HepG2 (cell line): ENCODE results near the gene ADGRD1.

Source experiments
- TBL1XR1 ChIP-seq: fragments of 150-350 bp; IDR thresholded peaks from 2 replicates; pipeline ENCODE4 v1.6.1; 2014; ENCODE audit warnings: borderline replicate concordance, low read length; ENCODE audit not compliant: partially characterized antibody
- TF ChIP-seq, protein P1 (sequence below): sonication (generic); formaldehyde crosslinking; IDR thresholded peaks from 2 replicates; pipeline ENCODE4 v1.5.0; 2020; ENCODE audit warnings: mild to moderate bottlenecking, missing genetic modification reagents, moderate library complexity

DNA sequence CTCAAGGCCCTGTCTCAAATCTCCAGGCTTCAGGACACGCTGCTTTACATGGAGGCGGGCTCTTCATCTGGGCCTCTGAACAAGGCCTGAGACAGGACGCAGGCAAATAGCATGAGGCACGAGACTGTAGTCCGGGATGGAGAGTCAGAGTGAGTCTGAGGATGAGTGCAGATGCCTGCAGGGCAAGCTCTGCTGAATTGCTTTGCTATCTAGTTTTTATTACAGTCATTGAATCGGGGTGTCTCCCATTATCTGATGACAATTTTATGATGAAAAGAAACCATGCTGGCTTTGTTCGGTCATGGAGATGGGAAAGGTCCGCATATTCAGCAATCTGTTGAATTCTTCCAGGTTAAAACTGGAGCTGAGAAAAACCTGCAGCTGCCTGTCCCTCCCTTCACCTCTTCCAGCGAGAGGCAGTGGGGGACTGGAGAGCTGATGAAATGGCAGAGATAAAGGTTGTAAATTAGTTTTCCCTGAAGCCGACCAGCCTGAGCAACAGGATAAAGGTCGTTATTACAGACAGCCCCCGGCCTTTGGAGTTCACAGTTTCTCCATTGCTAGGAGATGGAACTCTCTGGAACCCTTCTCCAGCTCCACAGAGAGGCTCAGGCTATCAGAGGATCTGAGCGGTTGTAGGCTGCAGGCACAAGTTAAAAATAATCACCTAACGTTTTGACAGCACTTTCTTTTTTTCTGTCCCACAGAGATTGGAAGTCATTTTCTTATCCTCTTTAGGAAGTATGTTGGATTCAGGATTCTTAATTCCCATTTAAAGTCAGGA, 1.3 kb upstream of the ADGRD1 start:
- TF ChIP-seq, protein P1, sequence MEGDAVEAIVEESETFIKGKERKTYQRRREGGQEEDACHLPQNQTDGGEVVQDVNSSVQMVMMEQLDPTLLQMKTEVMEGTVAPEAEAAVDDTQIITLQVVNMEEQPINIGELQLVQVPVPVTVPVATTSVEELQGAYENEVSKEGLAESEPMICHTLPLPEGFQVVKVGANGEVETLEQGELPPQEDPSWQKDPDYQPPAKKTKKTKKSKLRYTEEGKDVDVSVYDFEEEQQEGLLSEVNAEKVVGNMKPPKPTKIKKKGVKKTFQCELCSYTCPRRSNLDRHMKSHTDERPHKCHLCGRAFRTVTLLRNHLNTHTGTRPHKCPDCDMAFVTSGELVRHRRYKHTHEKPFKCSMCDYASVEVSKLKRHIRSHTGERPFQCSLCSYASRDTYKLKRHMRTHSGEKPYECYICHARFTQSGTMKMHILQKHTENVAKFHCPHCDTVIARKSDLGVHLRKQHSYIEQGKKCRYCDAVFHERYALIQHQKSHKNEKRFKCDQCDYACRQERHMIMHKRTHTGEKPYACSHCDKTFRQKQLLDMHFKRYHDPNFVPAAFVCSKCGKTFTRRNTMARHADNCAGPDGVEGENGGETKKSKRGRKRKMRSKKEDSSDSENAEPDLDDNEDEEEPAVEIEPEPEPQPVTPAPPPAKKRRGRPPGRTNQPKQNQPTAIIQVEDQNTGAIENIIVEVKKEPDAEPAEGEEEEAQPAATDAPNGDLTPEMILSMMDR, result no peak
- TF ChIP-seq TBL1XR1, result no peak
